K562 (cell line): ENCODE data around the gene CHMP3. TPM values are rescaled to one million over a fixed set of nuclear protein-coding genes. Genes with fewer than 3 reads are reported as not detected.

Source experiments
- ARID3A ChIP-seq: IDR thresholded peaks from 2 replicates; pipeline ENCODE4 v1.6.1; 2012; ENCODE audit warnings: low read depth, low read length, improper control_type of control experiment, borderline replicate concordance
- CEBPG ChIP-seq, 3 experiments: fragments of 200-800 bp in 1 of 3; sonication (Bioruptor generic) in 1 of 3; sonication (generic) in 1 of 3; formaldehyde crosslinking in 1 of 3; IDR thresholded peaks in 2 of 3; conservative IDR thresholded peaks in 1 of 3; 2 replicates each; pipeline versions ENCODE4 v1.6.1 to v1.8.0; 2016 to 2022; ENCODE audit warnings: missing compliant biosample characterization in 2 of 3, missing genetic modification characterization in 2 of 3, mild to moderate bottlenecking in 1 of 3, missing genetic modification reagents in 1 of 3
- E2F5 ChIP-seq: sonication (generic); formaldehyde crosslinking; IDR thresholded peaks from 2 replicates; pipeline ENCODE4 v1.8.0; 2022; ENCODE audit warnings: mild to moderate bottlenecking, missing genetic modification reagents
- FOXA3 ChIP-seq, 2 experiments: fragments of 450-650 bp in 1 of 2; sonication (generic) in 1 of 2; formaldehyde crosslinking; IDR thresholded peaks in 1 of 2; conservative IDR thresholded peaks in 1 of 2; 2 replicates each; pipeline versions ENCODE4 v1.4.0 to v1.8.0; 2020 to 2022; ENCODE audit warnings: mild to moderate bottlenecking in 2 of 2, missing genetic modification reagents in 1 of 2
- ILK ChIP-seq: fragments of 450-650 bp; IDR thresholded peaks from 2 replicates; pipeline ENCODE4 v1.6.1; 2016; ENCODE audit warnings: missing genetic modification characterization, low read depth, mild to moderate bottlenecking, missing compliant biosample characterization, moderate library complexity, borderline replicate concordance
- KAT2B ChIP-seq: IDR thresholded peaks from one replicate; pipeline ENCODE4 v1.6.1; 2012; ENCODE audit warnings: low read depth, mild to moderate bottlenecking, control low read depth, inconsistent platforms, low read length, moderate library complexity
- SMARCB1 ChIP-seq: IDR thresholded peaks from 2 replicates; pipeline ENCODE4 v1.6.1; 2011; ENCODE audit warnings: improper control_type of control experiment, low read depth; ENCODE audit not compliant: insufficient read length
- SNRNP70 ChIP-seq: fragments of 200-400 bp; formaldehyde crosslinking; optimal IDR thresholded peaks from 2 replicates; pipeline ENCODE3; 2017; ENCODE audit warnings: low read depth, low read length
- TRIM24 ChIP-seq, 2 experiments: fragments of 450-650 bp; IDR thresholded peaks; 2 replicates each; pipeline ENCODE4 v1.6.1; 2016
- ZNF316 ChIP-seq: fragments of 450-650 bp; IDR thresholded peaks from 2 replicates; pipeline ENCODE4 v1.6.1; 2016
- ZNF551 ChIP-seq: fragments of 250-450 bp; sonication (Bioruptor Pico); IDR thresholded peaks from 2 replicates; pipeline ENCODE4 v1.5.0; 2021; ENCODE audit warnings: mild to moderate bottlenecking, moderate library complexity
- polyA plus RNA-seq, 8 experiments: library from polyadenylated mRNA; depleted of rRNA in 4 of 8; stranded (reverse) in 5 of 8; unstranded in 3 of 8; fragments of >200 nt; fragmentation: Nextera tagmentation in 2 of 8; fragmentation: Illumina TruSeq in 1 of 8; extraction: Ambion mirVana in 2 of 8; extraction: Trizol in 1 of 8; gene quantifications; 2 replicates each; pipeline versions ENCODE4 v1.2.1 to v1.2.3, GENCODE V29; 2011 to 2014; ENCODE audit warnings: inconsistent platforms in 1 of 8, missing spikeins in 1 of 8
- total RNA-seq, 7 experiments: library from RNA; depleted of rRNA in 6 of 7; stranded (reverse); fragments of >200 nt in 6 of 7; fragmentation: Illumina TruSeq in 2 of 7; extraction: Trizol in 2 of 7; gene quantifications; 2 replicates each; pipeline versions ENCODE4 v1.2.1 to v1.2.3, GENCODE V29; 2011 to 2021; ENCODE audit warnings: low replicate concordance in 1 of 7

Gene CHMP3
- total and polyA plus RNA-seq, 9 of the 15 experiments (the other 6 are each of a cell fraction or from before 2014, with no cell fraction given) = 20.6 to 52.5 (median 31.7) TPM

- TF ChIP-seq E2F5 (CRISPR knock-in tag) (no peak), ZNF551 (no peak), CEBPG (CRISPR knock-in tag; IDR thresholded peaks at IDR 0.05) (no peak), CEBPG (tag; conservative IDR thresholded peaks at IDR 0.05 in 1 of 2, IDR thresholded peaks at IDR 0.05 in 1 of 2) (peak; percentile 23 to 65; a peak in 2 of 4 replicates), SMARCB1 (no peak), ARID3A (no peak), ZNF316 (no peak), KAT2B (no peak), FOXA3 (CRISPR knock-in tag; conservative IDR thresholded peaks at IDR 0.05 in 1 of 2, IDR thresholded peaks at IDR 0.05 in 1 of 2) (peak in 1 of 2 experiments; percentile 15; a peak in 1 of 4 replicates), ILK (tag) (no peak), SNRNP70 (no peak), TRIM24 (IDR thresholded peaks at IDR 0.05) (peak in 1 of 2 experiments; percentile 14; a peak in 1 of 4 replicates)
- TF ChIP-seq, all 486 proteins: peak for 4
Measured at GRCh38 chr2:86570059-86570458, 6.8 kb upstream of the CHMP3 start (continued).
